Lower leg skin (tissue), 3 donors: ENCODE results near the gene GRIA1.

ENCODE experiments used
- CTCF ChIP-seq, 3 donors: fragments of 450-650 bp; IDR thresholded peaks; one replicate each; pipeline ENCODE4 v1.5.1; 2016; ENCODE audit warnings: antibody characterized with exemption in 3 of 3, mild to moderate bottlenecking in 3 of 3, moderate library complexity in 2 of 3
- POLR2A ChIP-seq, 2 donors: fragments of 450-650 bp; IDR thresholded peaks; one replicate each; pipeline ENCODE4 v1.6.1; 2016 to 2017; ENCODE audit warnings: antibody characterized with exemption in 2 of 2, mild to moderate bottlenecking in 1 of 2, moderate library complexity in 1 of 2

DNA sequence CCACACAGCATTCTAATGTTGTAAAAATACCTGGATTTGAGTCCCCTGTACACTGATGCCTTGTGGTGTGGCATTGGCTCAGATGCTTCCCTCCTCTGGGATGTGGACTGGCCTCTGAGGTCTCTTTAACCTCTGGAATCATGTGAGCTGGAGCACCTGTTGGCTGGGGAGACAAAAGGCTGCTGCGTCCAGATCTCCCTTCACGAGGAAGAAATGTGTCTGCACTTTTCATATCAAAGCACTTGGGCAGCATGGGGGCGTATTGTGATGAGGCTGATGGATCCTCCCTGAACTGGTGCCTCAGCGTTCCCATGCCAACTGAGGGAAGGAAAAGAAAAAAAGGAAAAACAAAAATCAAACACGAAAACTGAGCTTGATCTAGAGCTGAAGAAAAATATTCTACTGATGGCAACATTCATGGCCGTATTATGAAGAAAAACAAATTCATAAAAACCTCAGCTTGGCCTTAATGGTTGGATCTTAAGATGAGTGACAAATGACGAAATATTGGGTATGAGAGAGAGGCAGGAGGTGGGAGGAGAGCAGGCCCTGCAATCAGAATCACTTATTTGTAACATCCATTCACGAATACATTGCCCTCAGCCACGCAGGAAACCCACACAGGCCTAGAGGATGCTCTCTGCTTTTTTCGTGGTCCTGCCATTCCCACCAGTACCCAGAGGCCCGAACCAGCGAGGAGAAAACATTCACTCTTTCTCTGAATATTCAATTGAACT lies 26.2 kb downstream of the GRIA1 start:
- TF ChIP-seq CTCF (IDR thresholded peaks at IDR 0.05), result no peak
- TF ChIP-seq POLR2A (IDR thresholded peaks at IDR 0.05), result no peak
